Brain microvascular endothelial cell (primary cell): ENCODE data around the gene TCOF1.
"Not testable (repeated sequence)": the region's sequence is repeated elsewhere in the genome, so short reads cannot be mapped to it uniquely, and the experiment has no call there.

ENCODE experiments used
- DNase-seq: peaks from one replicate; pipeline ENCODE4 v3.0.0-alpha.2; 2020
- H3K27ac ChIP-seq: fragments of 250-450 bp; sonication (Bioruptor Pico); 2 replicates; pipeline ENCODE4 v1.5.1; 2020; ENCODE audit warnings: mild to moderate bottlenecking, moderate library complexity
- H3K27me3 ChIP-seq: fragments of 250-450 bp; sonication (Bioruptor Pico); replicated peaks from 2 replicates; pipeline ENCODE4 v1.5.1; 2020; ENCODE audit warnings: mild to moderate bottlenecking
- H3K36me3 ChIP-seq: fragments of 250-450 bp; sonication (Bioruptor Pico); replicated peaks from 2 replicates; pipeline ENCODE4 v1.5.1; 2020; ENCODE audit warnings: mild to moderate bottlenecking
- H3K4me3 ChIP-seq: 2 replicates; pipeline ENCODE4 v1.5.1; 2011; ENCODE audit warnings: low read depth, mild to moderate bottlenecking, control low read depth, low read length, moderate library complexity
- in situ Hi-C: cut with HindIII; loops from 2 replicates; pipeline ENCODE4 v1.10.0; 2017; ENCODE audit warnings: low sequenced_read_pairs, low pct_ligation_motif_present
- TF ChIP-seq, protein P1 (sequence below): IDR thresholded peaks from 2 replicates; pipeline ENCODE4 v1.5.1; 2011; ENCODE audit warnings: low read depth, mild to moderate bottlenecking, moderate library complexity, low read length, control low read depth, inconsistent platforms; ENCODE audit errors: missing control alignments

TCOF1 gene

DNA sequence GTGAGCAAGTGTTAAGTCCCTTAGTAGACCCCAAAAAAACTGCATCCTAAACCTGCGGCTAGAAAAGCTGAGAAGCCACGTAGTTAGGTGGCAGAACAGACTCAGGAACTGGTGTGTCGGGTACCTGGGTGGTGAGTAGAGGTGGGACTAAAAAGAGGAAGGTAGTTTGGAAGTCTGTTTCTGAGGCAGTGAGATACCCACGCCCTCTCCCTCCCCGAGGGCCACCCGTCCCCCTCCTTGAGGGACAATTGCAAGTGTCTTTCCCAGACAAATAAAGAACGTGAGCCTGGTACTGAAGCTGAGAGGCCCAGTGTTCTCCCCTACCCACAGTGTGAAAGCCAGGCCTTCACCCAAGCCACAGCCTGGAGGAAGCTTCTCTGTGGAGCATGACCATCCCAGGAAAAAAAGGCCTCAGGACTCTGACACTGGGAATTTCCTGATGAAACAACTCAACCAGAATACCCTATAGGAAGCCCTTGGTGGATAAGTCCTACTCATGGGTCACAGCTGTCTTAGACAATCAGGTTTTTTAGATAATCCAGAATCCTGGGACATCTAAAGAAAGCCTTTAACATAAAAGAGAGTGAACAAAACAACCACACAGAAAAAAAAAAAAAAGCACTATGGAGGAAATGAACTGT, 62.3 kb downstream of the TCOF1 start:
- in situ Hi-C loops, result no loop called here
- no peak overlapping the region for H3K4me3 ChIP-seq
- no peaks in the 10 kb centered on the region for H3K36me3 ChIP-seq
- no peaks in the 10 kb centered on the region for H3K27me3 ChIP-seq
- DNase-seq, result no peak
- TF ChIP-seq, protein P1, sequence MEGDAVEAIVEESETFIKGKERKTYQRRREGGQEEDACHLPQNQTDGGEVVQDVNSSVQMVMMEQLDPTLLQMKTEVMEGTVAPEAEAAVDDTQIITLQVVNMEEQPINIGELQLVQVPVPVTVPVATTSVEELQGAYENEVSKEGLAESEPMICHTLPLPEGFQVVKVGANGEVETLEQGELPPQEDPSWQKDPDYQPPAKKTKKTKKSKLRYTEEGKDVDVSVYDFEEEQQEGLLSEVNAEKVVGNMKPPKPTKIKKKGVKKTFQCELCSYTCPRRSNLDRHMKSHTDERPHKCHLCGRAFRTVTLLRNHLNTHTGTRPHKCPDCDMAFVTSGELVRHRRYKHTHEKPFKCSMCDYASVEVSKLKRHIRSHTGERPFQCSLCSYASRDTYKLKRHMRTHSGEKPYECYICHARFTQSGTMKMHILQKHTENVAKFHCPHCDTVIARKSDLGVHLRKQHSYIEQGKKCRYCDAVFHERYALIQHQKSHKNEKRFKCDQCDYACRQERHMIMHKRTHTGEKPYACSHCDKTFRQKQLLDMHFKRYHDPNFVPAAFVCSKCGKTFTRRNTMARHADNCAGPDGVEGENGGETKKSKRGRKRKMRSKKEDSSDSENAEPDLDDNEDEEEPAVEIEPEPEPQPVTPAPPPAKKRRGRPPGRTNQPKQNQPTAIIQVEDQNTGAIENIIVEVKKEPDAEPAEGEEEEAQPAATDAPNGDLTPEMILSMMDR, result no peak
- H3K27ac ChIP-seq, result no peak overlapping the region

DNA sequence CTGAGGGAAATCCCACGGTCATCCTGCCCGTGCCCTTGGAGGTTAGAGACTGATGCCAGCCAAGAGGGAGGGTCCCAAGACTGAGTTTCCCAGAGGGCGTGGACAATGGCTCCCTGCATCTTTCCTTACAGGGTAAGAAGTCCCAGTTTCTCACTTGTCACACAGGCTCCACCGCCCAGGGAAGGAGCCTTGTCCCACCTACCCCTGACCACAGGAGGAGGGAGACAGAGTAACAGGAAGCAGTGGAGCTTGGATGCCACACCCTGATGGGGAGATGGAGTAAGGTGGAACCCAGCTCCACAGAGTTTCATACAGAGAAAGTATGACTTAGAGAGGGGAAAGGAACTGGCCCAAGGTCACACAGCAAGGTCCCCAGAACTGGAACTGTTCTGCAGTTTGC, 64.6 kb downstream of the TCOF1 start:
- Histone ChIP-seq H3K27me3 (no peaks in the 10 kb centered on the region), H3K27ac (no peak overlapping the region), H3K4me3 (no peak overlapping the region), H3K36me3 (no peaks in the 10 kb centered on the region)
- in situ Hi-C loops, result no loop called here
- TF ChIP-seq, protein P1, result no peak
- no peak for DNase-seq

DNA sequence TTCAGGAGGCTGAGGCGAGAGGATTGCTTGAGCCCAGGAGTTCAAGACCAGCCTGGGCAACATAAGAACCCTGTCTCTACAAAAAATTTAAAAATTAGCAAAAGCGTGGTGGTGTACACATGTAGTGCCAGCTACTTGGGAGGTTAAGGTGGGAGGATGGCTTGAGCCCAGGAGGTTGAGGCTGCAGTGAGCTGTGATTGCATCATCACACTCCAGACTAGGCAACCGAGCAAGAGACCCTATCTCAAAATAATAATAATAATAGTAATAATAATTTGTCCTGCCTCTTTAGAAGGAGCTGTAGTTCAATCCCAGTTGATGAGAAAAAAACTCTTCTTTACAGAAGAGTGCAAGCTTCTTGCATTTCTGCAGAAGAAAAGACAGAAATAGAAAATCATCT, 65.3 kb downstream of the TCOF1 start:
- Histone ChIP-seq H3K27ac (no peak overlapping the region), H3K36me3 (no peaks in the 10 kb centered on the region), H3K27me3 (no peaks in the 10 kb centered on the region), H3K4me3 (no peak overlapping the region)
- TF ChIP-seq, protein P1, result no peak
- no peak for DNase-seq
- in situ Hi-C loops, result no loop called here

DNA sequence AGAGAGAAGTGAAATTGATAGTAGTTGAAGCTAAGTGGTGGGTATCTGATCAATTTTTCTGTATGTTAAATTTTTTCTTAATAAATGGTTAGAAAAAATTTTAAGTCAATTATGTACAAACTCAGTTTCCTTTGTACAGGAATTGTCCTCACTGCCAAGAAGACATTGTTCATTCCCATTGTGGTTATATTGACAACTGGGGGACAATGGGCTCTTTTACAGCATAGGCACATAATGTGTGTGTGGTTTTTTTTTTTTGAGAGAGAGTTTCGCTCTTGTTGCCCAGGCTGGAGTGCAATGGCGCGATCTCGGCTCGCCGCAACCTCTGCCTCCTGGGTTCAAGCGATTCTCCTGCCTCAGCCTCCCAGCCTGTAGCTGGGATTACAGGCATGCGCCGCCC, 68.7 kb downstream of the TCOF1 start:
- DNase-seq, H3K36me3 ChIP-seq, in situ Hi-C loops, H3K27me3 ChIP-seq, H3K27ac ChIP-seq, H3K4me3 ChIP-seq: not testable (repeated sequence)

DNA sequence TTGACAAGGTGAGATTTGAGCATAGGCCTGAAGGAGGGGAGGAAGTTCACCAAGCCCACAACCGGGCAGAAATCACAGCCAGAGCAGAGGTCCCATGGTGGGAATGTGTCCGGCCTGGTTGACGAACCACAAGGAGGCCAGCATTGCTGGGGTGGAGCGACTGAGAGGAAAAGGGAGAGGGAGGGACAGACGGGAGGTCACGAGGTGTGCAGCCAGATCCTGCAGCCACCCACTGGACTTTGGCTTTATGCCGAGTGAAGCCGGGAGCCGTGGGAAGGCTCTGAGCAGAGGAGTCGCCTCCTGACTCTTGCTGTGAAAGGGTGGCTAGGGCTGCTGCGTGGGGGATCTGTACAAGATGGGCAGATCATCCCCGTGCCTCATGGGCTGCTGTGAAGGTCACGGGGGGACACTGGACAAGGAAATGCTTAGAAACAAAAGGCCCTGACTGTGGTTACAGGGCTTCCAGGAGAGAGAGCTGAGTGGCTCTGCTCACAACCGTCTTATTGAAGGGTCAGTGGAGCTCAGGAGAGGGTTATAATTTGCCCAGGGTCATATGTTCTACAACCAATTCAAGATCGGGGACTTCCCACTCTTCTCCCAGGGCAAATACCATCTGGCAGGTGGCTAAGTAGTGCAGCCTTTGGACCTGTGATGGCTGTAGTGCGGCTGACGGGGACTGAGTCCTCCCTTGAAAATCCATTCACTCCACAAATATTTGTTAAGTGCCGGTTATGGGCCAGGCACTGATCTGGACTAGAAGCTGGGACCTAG, 70.8 kb downstream of the TCOF1 start:
- Histone ChIP-seq H3K4me3 (no peak overlapping the region), H3K36me3 (no peaks in the 10 kb centered on the region), H3K27me3 (no peaks in the 10 kb centered on the region), H3K27ac (no peak overlapping the region)
- TF ChIP-seq, protein P1, result no peak
- DNase-seq, result peak; percentile 19
- in situ Hi-C loops, result no loop called here

DNA sequence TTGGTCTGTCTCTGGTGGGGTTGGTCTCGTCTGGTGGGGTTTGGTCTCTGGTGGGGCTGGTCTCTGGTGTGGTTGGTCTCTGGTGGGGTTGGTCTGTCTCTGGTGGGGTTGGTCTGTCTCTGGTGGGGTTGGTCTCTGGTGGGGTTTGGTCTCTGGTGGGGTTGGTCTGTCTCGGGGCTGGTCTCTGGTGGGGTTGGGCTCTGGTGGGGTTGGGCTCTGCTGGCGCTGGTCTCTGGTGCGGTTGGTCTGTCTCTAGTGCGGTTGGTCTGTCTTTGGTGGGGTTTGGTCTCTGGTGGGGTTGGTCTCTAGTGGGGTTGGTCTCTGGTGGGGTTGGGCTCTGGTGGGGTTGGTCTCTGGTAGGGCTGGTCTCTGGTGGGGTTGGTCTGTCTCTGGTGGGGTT, 71.5 kb downstream of the TCOF1 start:
- H3K27me3 ChIP-seq, result no peaks in the 10 kb centered on the region
- in situ Hi-C loops, result no loop called here

More for the DNA sequence above, 71.5 kb downstream of the TCOF1 start:
- no peak for DNase-seq
- no peak overlapping the region for H3K27ac ChIP-seq
- no peak overlapping the region for H3K4me3 ChIP-seq
- H3K36me3 ChIP-seq, result no peaks in the 10 kb centered on the region
- TF ChIP-seq, protein P1, result no peak
